M059J (cell line): ENCODE results near the gene CIAO2B. TPM values are rescaled to one million over a fixed set of nuclear protein-coding genes. Genes with fewer than 3 reads are reported as not detected.

Source experiments
- DNase-seq: peaks from one replicate; pipeline ENCODE4 v3.0.0-alpha.2; 2012; ENCODE audit warnings: low read depth
- total RNA-seq: library from RNA; depleted of rRNA; stranded (reverse); fragments of >200 nt; shearing (Covaris generic); gene quantifications from 2 replicates; pipeline ENCODE4 v1.2.3, GENCODE V29; 2014

The CIAO2B gene
- total RNA-seq, 1 experiment from 2014 or later: 183 TPM

- DNase-seq: no peak
These were observed 14.0 kb downstream of the CIAO2B start for GRCh38 chr16:66920299-66920590.

DNA sequence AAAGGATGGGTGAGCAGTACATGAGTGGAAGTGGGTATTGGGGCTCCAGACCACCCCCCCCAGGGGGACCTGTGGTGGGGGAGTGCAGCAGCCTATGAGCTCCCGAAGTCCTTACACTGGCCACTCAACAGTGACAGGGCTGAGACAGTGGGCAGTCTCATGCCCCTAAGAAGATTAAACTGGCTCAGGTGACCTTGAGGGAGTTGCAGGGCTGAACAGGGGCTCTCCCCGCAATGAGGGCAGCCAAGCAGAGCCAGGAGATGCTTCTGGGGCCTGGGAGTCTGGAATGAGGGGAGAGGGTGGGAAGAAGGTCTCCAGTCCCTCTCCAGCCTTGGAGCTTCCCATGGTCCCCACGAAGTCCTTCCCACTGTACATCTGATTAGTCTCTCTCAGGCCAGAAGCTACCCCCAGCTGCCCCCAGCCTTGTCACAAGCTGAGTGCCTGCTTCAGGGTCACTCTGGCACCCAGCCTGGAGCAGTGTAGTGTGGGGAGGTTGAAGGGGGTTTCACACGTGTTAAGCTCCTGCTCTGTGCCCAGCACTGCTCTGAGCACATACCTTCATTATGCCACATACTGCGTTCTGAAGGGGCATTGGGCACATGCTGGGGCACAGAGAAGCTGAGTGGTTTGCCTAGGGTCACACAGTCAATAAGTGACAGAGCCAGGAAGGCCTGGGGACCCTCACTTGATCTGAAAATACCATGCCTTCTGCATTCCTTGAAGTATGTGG, 14.5 kb downstream of the CIAO2B start:
- no peak for DNase-seq

GRCh38 chr16:66918803-66919568, 15.2 kb downstream of the CIAO2B start, which contains the start of gene CDH16:
CDH16 (minus strand) TSS chr16:66918885; CDS start chr16:66918065, 820 bp downstream.
- DNase-seq: no peak

DNA sequence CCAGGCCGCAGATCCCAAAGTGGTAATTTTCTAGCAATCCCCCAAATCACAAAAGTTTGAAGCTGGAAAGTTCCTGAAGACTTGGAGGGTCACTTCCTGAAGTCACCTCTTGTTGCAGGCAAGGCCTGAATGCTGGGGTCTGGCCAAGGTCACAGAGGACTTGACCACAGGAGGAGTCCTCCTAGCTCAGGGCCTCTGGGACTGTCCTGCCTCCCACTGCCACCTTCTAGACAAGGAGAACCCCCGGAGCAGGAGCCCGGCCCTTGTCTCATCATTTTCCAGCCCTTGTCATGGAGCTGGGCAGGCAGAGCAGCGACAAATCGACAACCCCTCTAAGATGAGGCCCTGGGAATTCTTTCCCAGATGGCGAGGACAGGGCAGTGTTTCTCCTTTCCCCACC, 15.8 kb downstream of the CIAO2B start:
- DNase-seq: no peak

DNA sequence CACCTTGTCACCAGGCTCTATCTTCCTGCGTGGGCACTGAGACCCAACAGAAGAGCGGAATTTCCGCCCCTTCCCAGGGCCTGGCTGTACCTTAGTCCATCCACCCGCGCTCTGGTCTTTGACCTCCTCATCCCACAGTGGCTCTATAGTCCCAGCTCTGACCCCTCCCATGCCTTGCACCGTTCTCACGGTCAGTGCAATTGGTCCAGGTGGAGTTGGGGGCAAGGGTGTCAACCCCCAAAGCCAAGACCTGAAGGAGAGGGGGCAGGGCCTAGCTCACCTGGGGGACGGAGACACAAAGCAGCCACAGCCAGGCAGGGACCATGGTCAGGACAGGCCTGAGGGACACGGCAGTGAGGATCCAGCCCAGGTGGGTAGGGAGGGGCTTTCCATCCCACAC, 16.5 kb downstream of the CIAO2B start:
- no peak for DNase-seq

DNA sequence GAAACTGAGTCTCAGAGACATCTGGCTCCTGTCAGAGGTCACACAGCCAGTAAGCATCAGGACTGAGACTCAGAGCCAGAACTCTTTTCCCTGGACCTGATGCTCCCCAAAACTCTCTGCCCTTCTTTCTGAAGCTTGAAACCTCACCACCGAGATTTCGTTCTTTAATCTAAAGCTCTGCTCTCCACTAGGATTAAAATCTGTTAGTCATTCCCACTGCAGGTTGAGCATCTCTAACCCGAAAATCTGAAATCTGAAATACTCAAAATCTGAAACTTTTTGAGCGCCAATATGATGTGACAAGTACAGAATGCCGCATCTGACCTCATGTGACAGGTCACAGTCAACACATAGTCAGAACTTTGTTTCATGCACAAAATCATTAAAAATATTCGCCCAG, 17.7 kb downstream of the CIAO2B start:
- DNase-seq: no peak

DNA sequence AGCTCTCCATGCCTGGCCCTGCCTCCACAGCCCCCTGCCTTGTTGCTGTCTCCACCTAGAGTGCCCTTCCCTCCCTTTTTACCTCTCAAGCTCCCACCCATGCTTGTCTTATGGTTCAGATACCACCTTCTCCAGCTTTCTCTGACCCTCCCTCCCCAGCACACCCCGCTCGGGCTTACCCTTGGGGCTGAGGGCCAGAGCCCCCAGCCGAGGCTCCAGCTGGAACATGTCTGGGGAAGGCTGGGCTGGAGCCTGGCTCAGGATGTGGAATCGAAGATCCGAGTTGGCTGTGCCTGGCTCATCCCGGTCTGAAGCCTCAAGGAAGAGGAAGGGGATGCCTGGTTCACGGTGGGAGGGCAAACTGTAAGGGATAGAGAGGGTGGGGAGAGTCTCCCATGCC, 19.2 kb downstream of the CIAO2B start:
- DNase-seq: no peak

DNA sequence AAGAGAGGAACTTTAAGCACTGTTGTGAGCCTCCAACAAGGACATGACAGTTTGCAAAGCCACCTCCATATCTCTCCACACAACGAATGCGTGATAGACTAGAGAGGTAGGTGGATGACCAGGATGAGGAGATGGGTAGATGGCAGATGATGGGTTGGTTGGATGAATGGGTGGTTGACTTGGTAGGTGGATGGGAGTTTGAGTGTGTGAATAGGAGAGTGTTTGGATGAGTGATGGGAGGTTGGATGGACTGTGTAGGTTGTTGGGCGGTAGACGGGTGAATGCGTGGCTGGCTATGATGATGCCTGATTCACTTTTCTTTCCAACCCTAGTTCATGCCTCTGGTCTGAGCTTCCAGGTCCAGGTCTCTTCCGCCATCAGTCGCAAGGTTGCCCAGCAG, 19.7 kb downstream of the CIAO2B start:
- DNase-seq: no peak

- no peak for DNase-seq
These were observed 20.5 kb downstream of the CIAO2B start for GRCh38 chr16:66913711-66914110.

GRCh38 chr16:66913081-66913480, 21.1 kb downstream of the CIAO2B start:
- DNase-seq: no peak

DNA sequence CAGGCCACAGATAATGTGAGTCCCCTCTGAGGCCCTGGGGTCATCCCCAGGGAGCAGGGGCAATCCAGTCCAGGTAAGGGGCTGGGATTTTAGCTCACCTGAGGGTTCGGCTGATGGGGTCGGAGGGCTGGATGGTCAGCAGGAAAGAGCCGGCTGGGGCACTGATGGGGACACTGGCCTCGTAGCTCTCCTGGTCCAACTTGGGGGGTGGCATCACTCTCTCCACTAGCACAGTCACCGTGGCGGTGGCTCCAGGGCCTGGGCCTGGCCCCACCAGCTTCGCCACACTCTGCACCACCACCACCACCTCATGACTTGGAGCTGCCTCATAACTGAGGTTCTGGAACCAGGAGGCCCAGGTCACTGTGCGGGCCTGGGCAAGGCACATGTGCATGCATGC, 22.4 kb downstream of the CIAO2B start:
- DNase-seq: no peak

DNA sequence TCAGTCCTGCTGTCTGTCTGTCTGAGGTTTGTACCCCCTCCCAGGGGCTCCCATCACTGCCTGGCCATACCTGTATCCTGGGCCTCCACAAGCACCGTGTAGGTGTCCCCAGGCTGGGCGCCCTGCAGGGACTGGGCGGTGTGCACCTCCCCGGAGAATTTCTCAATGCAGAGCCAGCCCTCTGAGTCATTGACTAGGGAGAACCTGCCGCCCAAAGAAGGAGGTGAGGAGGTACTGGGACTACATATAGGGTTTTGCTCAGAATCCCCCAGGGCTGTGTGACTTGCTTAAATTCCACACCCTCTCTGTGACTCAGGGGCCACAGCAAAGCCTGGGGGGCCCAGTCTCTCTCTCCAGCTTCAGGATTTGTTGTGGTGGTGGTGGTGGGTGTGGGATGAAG, 23.1 kb downstream of the CIAO2B start:
- peak; percentile 56 for DNase-seq

GRCh38 chr16:66910175-66910940, 23.8 kb downstream of the CIAO2B start:
- no peak for DNase-seq

DNA sequence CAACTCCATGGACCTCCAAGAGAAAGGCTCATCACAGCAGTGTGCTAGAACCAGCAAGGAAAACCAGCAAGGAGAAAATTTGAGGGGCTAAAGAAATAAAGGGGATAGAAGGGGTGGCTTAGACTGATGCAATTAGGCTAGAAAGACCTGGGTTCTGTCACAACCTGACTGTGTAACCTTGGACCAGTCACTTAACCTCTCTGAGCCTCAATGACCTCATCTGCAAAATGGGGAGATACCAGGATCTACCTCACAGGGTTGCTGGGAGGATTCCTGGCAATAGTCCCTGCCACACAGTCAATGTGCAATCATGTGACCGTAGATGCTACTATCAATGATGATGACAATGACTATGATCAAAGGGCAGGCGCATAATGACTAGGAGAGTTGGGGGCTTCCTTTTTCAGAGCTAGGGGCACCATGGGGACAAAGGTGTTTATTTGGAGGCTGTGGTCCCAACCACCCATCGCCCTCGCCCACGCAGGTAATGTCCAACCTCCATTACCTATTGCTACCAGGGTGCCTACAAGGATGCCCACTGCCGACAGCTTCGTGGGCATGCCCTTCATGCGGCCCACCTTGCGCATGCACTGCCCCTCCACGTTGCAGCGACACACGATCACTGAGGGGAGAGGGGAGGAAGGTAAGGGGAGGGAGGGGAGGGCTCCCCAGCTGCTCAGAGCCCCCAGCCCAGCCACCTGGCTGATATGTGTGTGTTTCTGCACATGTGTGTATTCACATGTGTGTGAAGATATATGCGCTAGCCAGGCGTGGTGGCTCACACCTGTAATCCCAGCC, 25.2 kb downstream of the CIAO2B start:
- DNase-seq: no peak

GRCh38 chr16:66908116-66908515, 26.1 kb downstream of the CIAO2B start:
- no peak for DNase-seq

DNA sequence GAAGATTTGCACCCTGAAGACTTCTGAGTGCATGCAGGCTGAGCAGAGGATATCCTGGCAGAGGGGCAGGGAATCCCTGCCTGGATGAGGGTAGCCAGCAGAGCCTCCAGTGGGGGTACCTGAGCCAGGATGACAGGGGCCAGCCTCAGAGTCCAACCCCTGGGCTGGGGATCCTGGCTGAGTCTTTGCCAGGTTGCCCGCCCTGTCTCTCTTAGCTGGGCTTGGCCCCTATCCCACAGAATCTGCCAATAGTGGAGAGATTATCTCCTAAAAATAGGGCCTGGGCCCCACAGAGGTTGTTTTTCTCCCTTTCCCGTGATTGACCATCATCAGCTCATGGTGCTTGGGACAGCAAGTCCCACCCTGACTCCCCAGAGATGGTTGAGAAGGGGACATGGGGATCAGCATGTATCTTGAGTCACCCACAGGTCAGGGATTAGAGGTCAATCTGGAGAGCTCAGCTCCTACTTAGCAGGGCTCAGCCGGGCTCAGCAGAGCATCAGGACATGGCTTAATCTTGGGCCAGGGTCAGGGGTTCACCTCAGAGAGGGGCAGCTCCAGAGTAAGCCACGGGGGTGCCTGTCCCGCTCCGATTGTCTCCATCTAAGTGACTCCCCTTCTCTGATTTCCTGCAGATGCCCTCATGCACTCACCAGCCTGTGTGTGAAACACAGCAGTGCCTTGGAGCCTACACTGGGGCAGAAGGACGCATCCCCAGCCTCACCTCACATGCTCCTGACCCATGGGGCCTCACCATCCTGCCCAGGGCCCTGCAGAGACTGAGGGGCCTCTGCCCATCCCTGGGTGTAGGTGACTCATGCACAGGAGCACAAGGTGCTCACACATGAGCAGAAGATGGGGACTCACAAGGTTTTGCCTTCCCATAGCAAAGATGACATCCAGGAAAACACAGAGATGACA, 27.0 kb downstream of the CIAO2B start:
- DNase-seq: no peak

DNA sequence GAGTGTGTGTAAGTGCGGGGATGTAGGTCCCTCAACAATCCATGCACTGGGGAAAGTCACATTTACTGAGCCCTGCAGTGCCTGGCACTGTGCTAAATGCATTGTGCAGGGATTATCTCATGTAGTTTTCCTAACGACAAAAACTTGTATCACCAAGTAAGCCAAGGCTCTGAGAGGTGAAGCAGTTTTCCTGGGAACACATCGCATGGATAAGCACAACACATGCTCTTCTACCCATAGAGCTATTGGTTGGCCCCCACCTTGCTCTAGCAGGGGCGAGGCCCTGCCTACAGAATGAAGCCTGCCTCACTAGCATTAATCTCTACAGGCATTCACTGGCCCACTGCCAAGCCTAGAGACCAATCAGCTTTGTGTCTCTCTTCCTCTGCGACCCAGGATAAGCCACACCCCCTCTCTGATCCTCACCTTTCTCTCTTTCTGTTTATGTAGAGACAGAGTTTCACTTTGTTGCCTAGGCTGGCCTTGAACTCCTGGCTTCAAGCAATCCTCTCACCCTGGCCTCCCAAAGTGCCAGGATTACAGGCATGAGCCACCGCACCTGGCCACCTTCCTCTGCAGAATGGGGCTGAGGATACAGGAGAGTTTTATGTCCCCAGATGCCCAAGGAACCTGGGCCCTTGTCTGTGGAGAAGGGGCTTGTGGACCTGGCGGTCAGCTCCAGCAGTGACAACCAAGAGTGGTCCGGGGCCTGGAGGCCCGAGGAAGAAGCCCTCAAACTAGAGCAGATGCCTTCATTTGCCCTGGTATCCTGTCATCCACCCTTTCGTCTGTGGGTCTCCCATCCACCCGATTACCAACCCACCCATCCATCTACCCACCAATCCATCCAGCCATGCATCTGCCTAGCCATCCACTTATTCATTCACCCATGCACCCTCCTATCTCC, 28.3 kb downstream of the CIAO2B start:
- DNase-seq: peak; percentile 48

GRCh38 chr16:66904846-66905632, 29.2 kb downstream of the CIAO2B start:
- no peak for DNase-seq

DNA sequence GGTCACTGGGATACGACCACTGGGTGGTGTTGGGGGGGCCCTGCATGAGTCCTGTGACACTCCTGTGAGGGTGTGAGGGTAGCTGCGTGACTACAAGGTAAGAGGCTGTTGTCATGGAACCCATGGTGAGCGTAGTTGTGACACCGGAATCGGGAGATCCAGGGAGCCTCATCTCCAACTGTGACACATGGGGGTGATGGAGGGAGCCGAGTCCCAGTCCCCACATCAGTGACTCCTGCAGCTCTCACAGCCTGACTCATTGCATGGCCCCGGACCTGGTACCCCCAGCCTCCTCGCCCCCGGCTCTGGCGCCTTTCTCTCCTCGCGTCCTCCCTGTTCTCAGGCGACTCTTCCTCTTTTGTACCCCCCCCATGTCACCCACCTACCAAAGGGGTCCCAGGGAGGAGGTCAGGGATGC, 29.8 kb downstream of the CIAO2B start:
- DNase-seq: no peak
